ENCODE data around the gene POLR3A. TPM values are rescaled to one million over a fixed set of nuclear protein-coding genes. Genes with fewer than 3 reads are reported as not detected.
A peak's percentile ranks its signal among the peaks of the same experiment; 100 is the strongest.

POLR3A gene
- total and polyA plus RNA-seq, 2 experiments from 2014 or later: 8.0 to 9.8 TPM

- Histone ChIP-seq H3K36me3 (replicated peaks; ENCODE audit: insufficient read depth, low read depth) (no peaks in the 10 kb centered on the region), H3K4me2 (peak within 1 kb of the TSS; percentile 91), H4K20me1 (ENCODE audit: insufficient read depth, poor library complexity, severe bottlenecking) (peaks cover 32% of the 10 kb centered on the region), H3K79me2 (peaks cover 51% of the 10 kb centered on the region), H3K9me2 (replicated peaks; ENCODE audit: insufficient read depth) (no peaks in the 10 kb centered on the region), H3K27ac (peak within 1 kb of the TSS; percentile 77), H3K9me3 (ENCODE audit: low read depth) (no peaks in the 10 kb centered on the region), H3K27me3 (no peaks in the 10 kb centered on the region), H3K4me1 (ENCODE audit: insufficient read depth) (peaks cover 12% of the 10 kb centered on the region), H2AFZ (peak within 1 kb of the TSS; percentile 58), H3K4me3 (peak within 1 kb of the TSS; percentile 37)
- peak; percentile 99 for DNase-seq (ENCODE audit: low spot score)
- TF ChIP-seq EZH2 (IDR thresholded peaks at IDR 0.05; ENCODE audit: borderline replicate concordance) (no peak), CTCF (IDR thresholded peaks at IDR 0.05; ENCODE audit: poor library complexity) (no peak), EZH2phosphoT487 (IDR thresholded peaks at IDR 0.05; ENCODE audit: low read depth, severe bottlenecking, unreplicated experiment) (no peak)
- under 1% methylated on average over 29 of the region's 55 CpGs for WGBS (ENCODE audit: low lambda C conversion rate, missing lambda C conversion rate)
Measured at GRCh38 chr10:78033637-78034470, 4.5 kb upstream of the POLR3A start, which contains the start of gene RPS24. Gene RPS24 (plus strand): TSS chr10:78033863. CDS start chr10:78033902, 39 bp downstream.

- no peaks in the 10 kb centered on the region for H3K36me3 ChIP-seq (replicated peaks; ENCODE audit: insufficient read depth, low read depth)
- H3K4me1 ChIP-seq (ENCODE audit: insufficient read depth): peaks cover 15% of the 10 kb centered on the region
- H2AFZ ChIP-seq: peak overlapping the region; percentile 31
- no peak overlapping the region for H3K27ac ChIP-seq
- H3K9me2 ChIP-seq (replicated peaks; ENCODE audit: insufficient read depth): no peaks in the 10 kb centered on the region
- no peak for DNase-seq (ENCODE audit: low spot score)
- no peak overlapping the region for H3K4me3 ChIP-seq
- H3K27me3 ChIP-seq: no peaks in the 10 kb centered on the region
- H3K79me2 ChIP-seq: peaks cover 52% of the 10 kb centered on the region
- peak overlapping the region; percentile 69 for H3K4me2 ChIP-seq
- H3K9me3 ChIP-seq (ENCODE audit: low read depth): no peaks in the 10 kb centered on the region
- 0% methylated on average over 4 of the region's 4 CpGs for WGBS (ENCODE audit: low lambda C conversion rate, missing lambda C conversion rate)
- H4K20me1 ChIP-seq (ENCODE audit: insufficient read depth, poor library complexity, severe bottlenecking): peaks cover 26% of the 10 kb centered on the region
- no peak for TF ChIP-seq EZH2phosphoT487 (IDR thresholded peaks at IDR 0.05; ENCODE audit: low read depth, severe bottlenecking, unreplicated experiment)
- TF ChIP-seq EZH2 (IDR thresholded peaks at IDR 0.05; ENCODE audit: borderline replicate concordance): no peak
- no peak for TF ChIP-seq CTCF (IDR thresholded peaks at IDR 0.05; ENCODE audit: poor library complexity)
Measured at GRCh38 chr10:78033387-78033636, 4.0 kb upstream of the POLR3A start.

- H3K4me1 ChIP-seq (ENCODE audit: insufficient read depth): peaks cover 9% of the 10 kb centered on the region
- H3K36me3 ChIP-seq (replicated peaks; ENCODE audit: insufficient read depth, low read depth): no peaks in the 10 kb centered on the region
- H3K4me3 ChIP-seq: peak overlapping the region; percentile 80
- H4K20me1 ChIP-seq (ENCODE audit: insufficient read depth, poor library complexity, severe bottlenecking): no peaks in the 10 kb centered on the region
- H3K9me3 ChIP-seq (ENCODE audit: low read depth): no peaks in the 10 kb centered on the region
- H2AFZ ChIP-seq: peak overlapping the region; percentile 86
- peak; percentile 57 for DNase-seq (ENCODE audit: low spot score)
- H3K9me2 ChIP-seq (replicated peaks; ENCODE audit: insufficient read depth): no peaks in the 10 kb centered on the region
- H3K4me2 ChIP-seq: peak overlapping the region; percentile 80
- no peaks in the 10 kb centered on the region for H3K27me3 ChIP-seq
- WGBS (ENCODE audit: low lambda C conversion rate, missing lambda C conversion rate): 40% methylated on average over 36 of the region's 36 CpGs
- H3K27ac ChIP-seq: peak overlapping the region; percentile 84
- TF ChIP-seq EZH2 (IDR thresholded peaks at IDR 0.05; ENCODE audit: borderline replicate concordance) (no peak), CTCF (IDR thresholded peaks at IDR 0.05; ENCODE audit: poor library complexity) (no peak), EZH2phosphoT487 (IDR thresholded peaks at IDR 0.05; ENCODE audit: low read depth, severe bottlenecking, unreplicated experiment) (no peak)
- peaks cover 24% of the 10 kb centered on the region for H3K79me2 ChIP-seq
Measured at GRCh38 chr10:78028438-78029268, 662 bp downstream of the POLR3A start.

All from hepatocyte (in vitro differentiated cells).